Dendritic cell treated with granulocyte-macrophage colony-stimulating factor and Interleukin-4, amounts not matched to agents 40 ng/mL and 50 ng/mL, for 4 days (primary cell): ENCODE results near the gene ZNF91.
"Not testable (repeated sequence)": the region's sequence is repeated elsewhere in the genome, so short reads cannot be mapped to it uniquely, and the experiment has no call there.

Experiments
- H3K27ac Mint-ChIP-seq: one replicate; pipeline ENCODE4 v1.8.0; 2022; ENCODE audit warnings: mild to moderate bottlenecking, mixed read lengths
- H3K27me3 Mint-ChIP-seq: one replicate; pipeline ENCODE4 v1.8.0; 2022; ENCODE audit warnings: mild to moderate bottlenecking, mixed read lengths
- H3K36me3 Mint-ChIP-seq: one replicate; pipeline ENCODE4 v1.8.0; 2022; ENCODE audit warnings: low read depth, mixed read lengths
- H3K4me1 Mint-ChIP-seq: one replicate; pipeline ENCODE4 v1.8.0; 2022; ENCODE audit warnings: low read depth, mixed read lengths
- H3K4me3 Mint-ChIP-seq: one replicate; pipeline ENCODE4 v1.8.0; 2022; ENCODE audit warnings: mild to moderate bottlenecking, moderate library complexity, mixed read lengths
- H3K9me3 Mint-ChIP-seq: one replicate; pipeline ENCODE4 v1.8.0; 2022; ENCODE audit warnings: mixed read lengths
- intact Hi-C: fragments of 100-400 bp; cut with micrococcal nuclease; formaldehyde crosslinking; loops from one replicate; pipeline ENCODE4 v1.15.0; 2022

ZNF91 gene

GRCh38 chr19:23406721-23407120 is 11.4 kb upstream of the ZNF91 start:
- no peak overlapping the region for H3K27ac Mint-ChIP-seq
- H3K4me3 Mint-ChIP-seq: no peak overlapping the region
- no peaks in the 10 kb centered on the region for H3K27me3 Mint-ChIP-seq
- peaks cover 62% of the 10 kb centered on the region for H3K9me3 Mint-ChIP-seq
- no peaks in the 10 kb centered on the region for H3K36me3 Mint-ChIP-seq
- no peaks in the 10 kb centered on the region for H3K4me1 Mint-ChIP-seq
- intact Hi-C loops: no loop called here

- no peak overlapping the region for H3K27ac Mint-ChIP-seq
- intact Hi-C loops: no loop called here
Measured at GRCh38 chr19:23406091-23406490, 10.8 kb upstream of the ZNF91 start.

GRCh38 chr19:23404676-23405075 is 9.4 kb upstream of the ZNF91 start:
- Mint-ChIP-seq H3K4me3 (no peak overlapping the region), H3K9me3 (peaks cover 72% of the 10 kb centered on the region), H3K36me3 (no peaks in the 10 kb centered on the region), H3K27me3 (no peaks in the 10 kb centered on the region), H3K4me1 (no peaks in the 10 kb centered on the region), H3K27ac (no peak overlapping the region)
- intact Hi-C loops: no loop called here

More at GRCh38 chr19:23406091-23406490, 10.8 kb upstream of the ZNF91 start:
- Mint-ChIP-seq H3K9me3 (peaks cover 62% of the 10 kb centered on the region), H3K36me3 (no peaks in the 10 kb centered on the region), H3K27me3 (no peaks in the 10 kb centered on the region), H3K4me3 (no peak overlapping the region), H3K4me1 (no peaks in the 10 kb centered on the region)

GRCh38 chr19:23403581-23404324 is 8.5 kb upstream of the ZNF91 start:
- H3K36me3 Mint-ChIP-seq: no peaks in the 10 kb centered on the region
- H3K4me3 Mint-ChIP-seq: no peak overlapping the region
- no peaks in the 10 kb centered on the region for H3K4me1 Mint-ChIP-seq
- intact Hi-C loops: no loop called here
- H3K27ac Mint-ChIP-seq: no peak overlapping the region
- no peaks in the 10 kb centered on the region for H3K27me3 Mint-ChIP-seq
- peaks cover 72% of the 10 kb centered on the region for H3K9me3 Mint-ChIP-seq

GRCh38 chr19:23403052-23403451 is 7.8 kb upstream of the ZNF91 start:
- no peaks in the 10 kb centered on the region for H3K27me3 Mint-ChIP-seq

GRCh38 chr19:23402388-23402787 is 7.1 kb upstream of the ZNF91 start:
- H3K9me3 Mint-ChIP-seq: peaks cover 64% of the 10 kb centered on the region
- no peak overlapping the region for H3K27ac Mint-ChIP-seq
- H3K27me3 Mint-ChIP-seq: no peaks in the 10 kb centered on the region
- intact Hi-C loops: no loop called here
- no peaks in the 10 kb centered on the region for H3K36me3 Mint-ChIP-seq
- H3K4me1 Mint-ChIP-seq: no peaks in the 10 kb centered on the region
- H3K4me3 Mint-ChIP-seq: no peak overlapping the region

More at GRCh38 chr19:23403052-23403451, 7.8 kb upstream of the ZNF91 start:
- H3K36me3 Mint-ChIP-seq: no peaks in the 10 kb centered on the region
- no peak overlapping the region for H3K4me3 Mint-ChIP-seq
- H3K9me3 Mint-ChIP-seq: peaks cover 65% of the 10 kb centered on the region
- H3K27ac Mint-ChIP-seq: no peak overlapping the region
- intact Hi-C loops: no loop called here
- no peaks in the 10 kb centered on the region for H3K4me1 Mint-ChIP-seq

- intact Hi-C loops: no loop called here
- H3K4me3 Mint-ChIP-seq: no peak overlapping the region
- H3K4me1 Mint-ChIP-seq: no peaks in the 10 kb centered on the region
Measured at GRCh38 chr19:23401086-23401610, 5.9 kb upstream of the ZNF91 start.

GRCh38 chr19:23399443-23399842 is 4.2 kb upstream of the ZNF91 start:
- Mint-ChIP-seq H3K4me1 (no peaks in the 10 kb centered on the region), H3K4me3 (no peak overlapping the region), H3K27me3 (no peaks in the 10 kb centered on the region), H3K36me3 (peaks cover 10% of the 10 kb centered on the region), H3K27ac (no peak overlapping the region), H3K9me3 (peaks cover 48% of the 10 kb centered on the region)
- intact Hi-C loops: loop anchor here (10.0 kb wide), 3 partner anchors 125 to 285 kb away; partner anchors contain the start of gene ZNF675

More at GRCh38 chr19:23401086-23401610, 5.9 kb upstream of the ZNF91 start:
- Mint-ChIP-seq H3K27me3 (no peaks in the 10 kb centered on the region), H3K9me3 (peaks cover 62% of the 10 kb centered on the region), H3K36me3 (no peaks in the 10 kb centered on the region), H3K27ac (no peak overlapping the region)

- intact Hi-C loops: loop anchor here (10.0 kb wide), 3 partner anchors 121 to 289 kb away; partner anchors contain the start of gene ZNF675
- H3K27ac Mint-ChIP-seq, H3K4me1 Mint-ChIP-seq, H3K27me3 Mint-ChIP-seq, H3K4me3 Mint-ChIP-seq: not testable (repeated sequence)
- H3K36me3 Mint-ChIP-seq: peaks cover 47% of the 10 kb centered on the region
- peaks cover 61% of the 10 kb centered on the region for H3K9me3 Mint-ChIP-seq
Measured at GRCh38 chr19:23395722-23396117, 449 bp upstream of the ZNF91 start.

GRCh38 chr19:23394511-23394910 is 760 bp downstream of the ZNF91 start:
- H3K9me3 Mint-ChIP-seq: peaks cover 58% of the 10 kb centered on the region
- no peaks in the 10 kb centered on the region for H3K27me3 Mint-ChIP-seq
- peaks cover 60% of the 10 kb centered on the region for H3K36me3 Mint-ChIP-seq
- H3K4me3 Mint-ChIP-seq: peak overlapping the region; percentile 96
- peak overlapping the region; percentile 99 for H3K27ac Mint-ChIP-seq
- intact Hi-C loops: loop anchor here (10.0 kb wide), 3 partner anchors 120 to 290 kb away; partner anchors contain the start of gene ZNF675
- H3K4me1 Mint-ChIP-seq: peaks cover 8% of the 10 kb centered on the region

- Mint-ChIP-seq H3K27me3 (no peaks in the 10 kb centered on the region), H3K4me3 (no peak overlapping the region)
Measured at GRCh38 chr19:23393121-23393520, 2.1 kb downstream of the ZNF91 start.

GRCh38 chr19:23391236-23391635 is 4.0 kb downstream of the ZNF91 start:
- intact Hi-C loops: loop anchor here (10.0 kb wide), 3 partner anchors 116 to 294 kb away; partner anchors contain the start of gene ZNF675
- H3K27me3 Mint-ChIP-seq: no peaks in the 10 kb centered on the region
- H3K27ac Mint-ChIP-seq: no peak overlapping the region
- no peak overlapping the region for H3K4me3 Mint-ChIP-seq
- peaks cover 8% of the 10 kb centered on the region for H3K4me1 Mint-ChIP-seq
- H3K9me3 Mint-ChIP-seq: peaks cover 63% of the 10 kb centered on the region
- H3K36me3 Mint-ChIP-seq: peaks cover 92% of the 10 kb centered on the region

More at GRCh38 chr19:23393121-23393520, 2.1 kb downstream of the ZNF91 start:
- Mint-ChIP-seq H3K27ac (no peak overlapping the region), H3K4me1 (peaks cover 8% of the 10 kb centered on the region), H3K36me3 (peaks cover 73% of the 10 kb centered on the region), H3K9me3 (peaks cover 63% of the 10 kb centered on the region)
- intact Hi-C loops: loop anchor here (10.0 kb wide), 3 partner anchors 118 to 292 kb away; partner anchors contain the start of gene ZNF675

GRCh38 chr19:23385404-23385803 is 9.9 kb downstream of the ZNF91 start:
- H3K9me3 Mint-ChIP-seq: peaks cover 83% of the 10 kb centered on the region
- peaks cover 96% of the 10 kb centered on the region for H3K36me3 Mint-ChIP-seq
- H3K4me1 Mint-ChIP-seq: no peaks in the 10 kb centered on the region
- no peak overlapping the region for H3K4me3 Mint-ChIP-seq
- H3K27ac Mint-ChIP-seq: no peak overlapping the region
- intact Hi-C loops: no loop called here
- H3K27me3 Mint-ChIP-seq: no peaks in the 10 kb centered on the region

- H3K9me3 Mint-ChIP-seq: peaks cover 84% of the 10 kb centered on the region
- H3K36me3 Mint-ChIP-seq: peaks cover 96% of the 10 kb centered on the region
- no peak overlapping the region for H3K4me3 Mint-ChIP-seq
- intact Hi-C loops: no loop called here
- H3K27me3 Mint-ChIP-seq: no peaks in the 10 kb centered on the region
- no peak overlapping the region for H3K27ac Mint-ChIP-seq
- no peaks in the 10 kb centered on the region for H3K4me1 Mint-ChIP-seq
Measured at GRCh38 chr19:23384858-23385257, 10.4 kb downstream of the ZNF91 start.
